Spleen (tissue), 11 donors: Measurements from ENCODE around the gene DOCK9. TPM values are rescaled to one million over a fixed set of nuclear protein-coding genes. Genes with fewer than 3 reads are reported as not detected.
"Not testable (repeated sequence)": the region's sequence is repeated elsewhere in the genome, so short reads cannot be mapped to it uniquely, and the experiment has no call there.

Experiments used
- DNase-seq: peaks from one replicate; pipeline ENCODE4 v3.0.0-alpha.2; 2020
- H3K27ac ChIP-seq, 8 donors: fragments of 200-600 bp; sonication (generic) in 7 of 8; 1 replicate in 4 of 8; 2 replicates in 4 of 8; pipeline versions ENCODE4 v1.5.0 to v1.8.0; 2016 to 2021; ENCODE audit warnings: inconsistent platforms in 4 of 8, mild to moderate bottlenecking in 4 of 8, moderate library complexity in 1 of 8
- H3K27me3 ChIP-seq, 7 donors: fragments of 200-600 bp; sonication (generic) in 6 of 7; replicated peaks in 1 of 7; 1 replicate in 4 of 7; 2 replicates in 3 of 7; pipeline versions ENCODE4 v1.5.0 to v1.8.0; 2016 to 2021; ENCODE audit warnings: inconsistent platforms in 3 of 7, mild to moderate bottlenecking in 1 of 7
- H3K36me3 ChIP-seq, 6 donors: fragments of 200-600 bp; sonication (generic) in 5 of 6; 1 replicate in 4 of 6; 2 replicates in 2 of 6; pipeline versions ENCODE4 v1.5.0 to v1.8.0; 2016 to 2021; ENCODE audit warnings: inconsistent platforms in 2 of 6
- H3K4me1 ChIP-seq, 6 donors: fragments of 200-600 bp; sonication (generic) in 5 of 6; 1 replicate in 3 of 6; 2 replicates in 3 of 6; pipeline versions ENCODE4 v1.5.0 to v1.8.0; 2016 to 2021; ENCODE audit warnings: inconsistent platforms in 3 of 6
- H3K4me3 ChIP-seq, 8 donors: fragments of 200-600 bp; sonication (generic) in 7 of 8; 1 replicate in 4 of 8; 2 replicates in 4 of 8; pipeline versions ENCODE4 v1.5.0 to v1.8.0; 2016 to 2021; ENCODE audit warnings: inconsistent platforms in 4 of 8, mild to moderate bottlenecking in 4 of 8, moderate library complexity in 2 of 8
- H3K9me3 ChIP-seq, 8 donors: fragments of 200-600 bp; sonication (generic) in 7 of 8; 1 replicate in 4 of 8; 2 replicates in 4 of 8; pipeline versions ENCODE4 v1.5.0 to v1.8.0; 2016 to 2021; ENCODE audit warnings: inconsistent platforms in 4 of 8
- CTCF ChIP-seq, 11 experiments: fragments of 200-600 bp in 7 of 11; fragments of 450-650 bp in 4 of 11; sonication (generic) in 4 of 11; IDR thresholded peaks in 8 of 11; conservative IDR thresholded peaks in 3 of 11; 1 replicate in 7 of 11; 2 replicates in 4 of 11; pipeline versions ENCODE4 v1.4.0 to v1.8.0; 2016 to 2021; ENCODE audit warnings: antibody characterized with exemption in 11 of 11, inconsistent platforms in 4 of 11, mild to moderate bottlenecking in 1 of 11
- POLR2A ChIP-seq, 3 donors: fragments of 450-650 bp; IDR thresholded peaks; one replicate each; pipeline ENCODE4 v1.5.1; 2017; ENCODE audit warnings: antibody characterized with exemption in 3 of 3, mild to moderate bottlenecking in 1 of 3
- POLR2AphosphoS5 ChIP-seq, 3 donors: sonication (generic); formaldehyde crosslinking; IDR thresholded peaks; one replicate each; pipeline ENCODE4 v1.5.1; 2017; ENCODE audit warnings: antibody characterized with exemption in 3 of 3
- WGBS, 5 donors: extraction: QIAGEN DNeasy Blood & Tissue Kit in 3 of 5; methylation state at CpG; one replicate each; pipeline versions ENCODE4 v1.1.5 to v1.1.7; 2013 to 2018; 5-methylcytosine and 5-hydroxymethylcytosine counted together
- intact Hi-C: fragments of 100-400 bp; cut with DNase I; formaldehyde crosslinking; loops from one replicate; pipeline ENCODE4 v1.15.0; 2023; ENCODE audit warnings: low total_unique reads
- polyA plus RNA-seq, 3 donors: library from polyadenylated mRNA; stranded (reverse); fragments of 200-250 nt; gene quantifications; one replicate each; pipeline ENCODE4 v1.2.1, GENCODE V29; 2013
- total RNA-seq, 7 donors: library from RNA; depleted of rRNA in 3 of 7; stranded (reverse); fragments of >200 nt in 3 of 7; fragmentation: NEBNext Ultra II Directional in 4 of 7; extraction: Animal tissue kit (Norgen Biotek cat#: 25700) in 4 of 7; gene quantifications; one replicate each; pipeline versions ENCODE4 v1.1.0 to v1.2.1, GENCODE V29; 2016 to 2021
- donor health status: healthy with polysubstance abuse.
- donor health status: DM: no; HTN: no; CAD: no; lungs with moderate emphysema.
- donor health status: DM: no; HTN: no; CAD: no.
- donor health status: Bipolar disorder and iron deficiency.
- donor health status: healthy.
- donor health status: DM: no; HTN: no; CAD: no.
- donor health status: DM: yes; HTN: yes; CAD: no.

The DOCK9 gene
- total and polyA plus RNA-seq, 10 donors, result 6.9 to 53.3 (median 47.6) TPM

DNA sequence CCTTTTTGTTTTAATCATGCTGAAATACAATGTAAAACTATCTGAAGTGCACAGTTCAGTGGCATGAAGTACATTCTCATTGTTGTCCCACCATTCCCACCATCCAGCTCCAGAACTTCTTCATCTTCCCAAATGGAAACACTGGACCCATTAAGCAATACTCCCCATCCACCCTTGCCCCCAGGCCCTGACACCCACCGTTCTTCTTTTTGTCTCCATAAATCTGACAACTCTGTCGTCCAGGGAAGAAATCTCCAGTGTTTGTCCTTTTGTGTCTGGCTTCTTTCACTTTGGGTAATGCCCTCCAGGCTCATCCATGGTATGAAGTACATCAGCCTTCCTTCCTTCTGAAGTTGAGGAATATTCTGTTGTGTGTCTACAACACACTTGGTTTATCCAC, 222.7 kb downstream of the DOCK9 start:
- peaks cover 0 to 55% (median 27%) of the 10 kb centered on the region in 7 donors for H3K27me3 ChIP-seq
- H3K36me3 ChIP-seq, result no peaks in the 10 kb centered on the region
- H3K4me1 ChIP-seq, result peaks cover 0 to 14% (median 12%) of the 10 kb centered on the region in 6 donors
- 70 to 84% (median 77%) methylated on average over 2 of the region's 2 CpGs for WGBS, 5 donors
- no peak for DNase-seq
- H3K27ac ChIP-seq, result no peak overlapping the region
- H3K9me3 ChIP-seq, result peaks cover 0 to 26% (median 9%) of the 10 kb centered on the region in 8 donors
- intact Hi-C loops, result no loop called here
- H3K4me3 ChIP-seq, result no peak overlapping the region
- no peak for TF ChIP-seq CTCF (IDR thresholded peaks at IDR 0.05 in 8 of 11, conservative IDR thresholded peaks at IDR 0.05 in 3 of 11)
- no peak for TF ChIP-seq POLR2AphosphoS5 (IDR thresholded peaks at IDR 0.05)
- TF ChIP-seq POLR2A (IDR thresholded peaks at IDR 0.05), result no peak

DNA sequence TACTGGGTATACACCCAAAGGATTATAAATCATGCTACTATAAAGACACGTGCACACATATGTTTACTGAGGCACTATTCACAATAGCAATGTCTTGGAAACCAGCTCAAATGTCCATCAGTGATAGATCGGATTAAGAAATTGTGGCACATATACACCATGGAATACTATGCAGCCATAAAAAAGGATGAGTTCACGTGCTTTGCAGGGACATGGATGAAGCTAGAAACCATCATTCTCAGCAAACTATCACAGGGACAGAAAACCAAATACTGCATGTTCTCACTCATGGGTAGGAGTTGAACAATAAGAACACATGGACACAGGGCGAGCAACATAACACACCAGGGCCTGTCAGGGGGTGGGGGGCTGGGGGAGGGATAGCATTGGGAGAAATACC, 223.4 kb downstream of the DOCK9 start:
- intact Hi-C loops, DNase-seq, H3K4me3 ChIP-seq, H3K36me3 ChIP-seq, H3K27ac ChIP-seq: not testable (repeated sequence)
- H3K4me1 ChIP-seq, result peaks cover 0 to 14% (median 12%) of the 10 kb centered on the region in 6 donors
- peaks cover 0 to 19% (median 4%) of the 10 kb centered on the region in 8 donors for H3K9me3 ChIP-seq
- WGBS, 5 donors, result 85 to 99% (median 93%) methylated on average over 4 of the region's 4 CpGs
- peaks cover 0 to 62% (median 27%) of the 10 kb centered on the region in 7 donors for H3K27me3 ChIP-seq

DNA sequence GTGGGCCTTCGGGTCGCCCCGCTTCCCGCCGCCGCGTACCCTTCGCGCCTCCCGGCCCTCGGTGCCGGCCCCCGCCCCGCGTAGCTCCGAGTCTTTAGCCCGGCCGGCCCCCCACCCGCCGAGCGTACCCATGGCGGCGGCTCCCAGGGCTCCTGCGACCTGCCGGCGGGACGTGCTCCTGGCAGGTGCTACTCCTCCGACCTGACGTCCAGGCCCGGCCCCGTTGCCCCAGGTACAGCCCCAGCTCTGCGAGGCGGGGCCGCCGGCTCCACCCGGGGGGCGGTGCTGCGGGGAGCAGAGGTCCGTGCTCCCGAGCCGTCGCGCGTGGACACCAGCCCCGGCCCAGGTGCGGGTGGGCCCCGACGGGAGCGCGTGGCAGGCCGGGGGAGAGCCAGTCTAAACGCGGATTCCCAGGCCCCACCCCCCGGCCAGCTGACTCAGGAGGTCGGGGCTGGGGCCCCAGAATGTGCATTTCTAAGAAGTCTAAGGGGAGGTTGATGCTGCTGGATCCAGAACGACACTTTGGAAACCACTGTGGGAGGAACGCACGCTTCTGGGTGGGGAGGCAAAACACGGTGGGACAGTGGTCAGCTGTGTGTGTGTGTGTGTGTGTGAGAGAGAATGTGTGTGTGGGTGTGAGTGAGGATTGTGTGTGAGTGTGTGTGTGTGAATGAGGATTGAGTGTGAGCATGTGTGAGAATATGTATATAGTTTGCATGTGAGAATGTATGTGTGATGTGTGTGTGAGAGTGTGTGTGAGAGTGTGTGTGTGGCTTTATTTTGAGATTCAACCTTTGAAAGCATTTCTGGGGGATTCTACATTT, 225.2 kb downstream of the DOCK9 start, which contains the start of gene SLC15A1:
Gene SLC15A1 (minus strand): TSS at position 206 of the 824 bp plus-strand sequence. CDS start 74 bp downstream, at position 132.
- H3K36me3 ChIP-seq, result no peaks in the 10 kb centered on the region
- peaks cover 0 to 14% (median 12%) of the 10 kb centered on the region in 6 donors for H3K4me1 ChIP-seq
- H3K4me3 ChIP-seq, result peak within 1 kb of the TSS in 7 of 8 donors; percentile 3 to 59 (median 22)
- TF ChIP-seq POLR2A (IDR thresholded peaks at IDR 0.05) (no peak), POLR2AphosphoS5 (IDR thresholded peaks at IDR 0.05) (no peak), CTCF (IDR thresholded peaks at IDR 0.05 in 8 of 11, conservative IDR thresholded peaks at IDR 0.05 in 3 of 11) (no peak)
- peaks cover 0 to 64% (median 27%) of the 10 kb centered on the region in 7 donors for H3K27me3 ChIP-seq
- intact Hi-C loops, result no loop called here
- no peak for DNase-seq
- WGBS, 5 donors, result 9 to 37% (median 16%) methylated on average over 8 to 59 of the region's 59 CpGs
- H3K27ac ChIP-seq, result no peak within 1 kb of the TSS
- peaks cover 0 to 19% (median 2%) of the 10 kb centered on the region in 8 donors for H3K9me3 ChIP-seq

DNA sequence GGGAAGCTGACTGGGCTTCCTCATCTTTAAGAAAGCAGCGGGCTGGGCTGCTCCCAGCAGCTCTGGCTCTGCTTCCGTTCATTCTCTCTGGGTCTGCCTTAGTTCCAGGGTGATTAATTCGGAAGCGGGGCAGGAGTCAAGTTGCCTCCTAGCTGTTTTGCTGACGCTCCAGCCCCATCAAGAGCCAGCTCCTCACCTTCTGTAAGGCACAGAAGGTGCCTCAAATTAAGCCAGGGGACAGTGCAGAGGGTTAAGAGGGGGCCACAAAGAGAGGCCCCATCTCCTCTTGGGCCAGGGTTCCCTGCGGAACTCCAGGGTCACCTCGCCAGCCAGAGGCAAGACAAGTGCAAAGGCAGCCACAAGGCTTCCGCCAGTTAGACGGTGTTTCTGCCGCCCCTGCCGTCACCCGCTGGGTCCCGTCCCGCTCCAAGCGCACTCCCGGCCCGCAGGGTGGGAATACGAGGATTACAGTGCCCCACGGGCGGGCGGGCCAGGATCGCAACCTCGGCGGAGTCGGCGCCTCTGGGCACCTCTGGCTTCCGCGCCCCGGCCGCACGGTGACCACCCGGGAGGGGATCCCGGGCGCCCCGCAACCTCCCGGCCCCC, 225.9 kb downstream of the DOCK9 start:
- Histone ChIP-seq H3K27ac (no peak overlapping the region), H3K4me3 (peak overlapping the region in 7 of 8 donors; percentile 3 to 59 (median 22)), H3K4me1 (peaks cover 0 to 14% (median 12%) of the 10 kb centered on the region in 6 donors), H3K36me3 (no peaks in the 10 kb centered on the region), H3K9me3 (peaks cover 0 to 19% (median 2%) of the 10 kb centered on the region in 8 donors), H3K27me3 (peaks cover 0 to 64% (median 27%) of the 10 kb centered on the region in 7 donors)
- no peak for DNase-seq
- intact Hi-C loops, result no loop called here
- TF ChIP-seq CTCF (IDR thresholded peaks at IDR 0.05 in 8 of 11, conservative IDR thresholded peaks at IDR 0.05 in 3 of 11) (no peak), POLR2AphosphoS5 (IDR thresholded peaks at IDR 0.05) (no peak), POLR2A (IDR thresholded peaks at IDR 0.05) (no peak)
- WGBS, 5 donors, result 2 to 15% (median 5%) methylated on average over 5 to 36 of the region's 36 CpGs
